Right renal cortex interstitium (tissue), 3 donors: ENCODE measurements around the gene FCAMR. TPM values are rescaled to one million over a fixed set of nuclear protein-coding genes. Genes with fewer than 3 reads are reported as not detected.

Experiments
- DNase-seq, 3 donors: peaks; one replicate each; pipeline ENCODE4 v3.0.0-alpha.2; 2013; ENCODE audit warnings: low read depth in 3 of 3, low spot score in 2 of 3
- polyA plus RNA-seq, 3 donors: library from polyadenylated mRNA; unstranded; fragments of 120-200 nt; gene quantifications; one replicate each; pipeline ENCODE4 v1.2.1, GENCODE V29; 2013; ENCODE audit not compliant: insufficient read length in 3 of 3

Gene FCAMR
- polyA plus RNA-seq, 3 donors: 5.9 to 12.5 (median 9.8) TPM

DNA sequence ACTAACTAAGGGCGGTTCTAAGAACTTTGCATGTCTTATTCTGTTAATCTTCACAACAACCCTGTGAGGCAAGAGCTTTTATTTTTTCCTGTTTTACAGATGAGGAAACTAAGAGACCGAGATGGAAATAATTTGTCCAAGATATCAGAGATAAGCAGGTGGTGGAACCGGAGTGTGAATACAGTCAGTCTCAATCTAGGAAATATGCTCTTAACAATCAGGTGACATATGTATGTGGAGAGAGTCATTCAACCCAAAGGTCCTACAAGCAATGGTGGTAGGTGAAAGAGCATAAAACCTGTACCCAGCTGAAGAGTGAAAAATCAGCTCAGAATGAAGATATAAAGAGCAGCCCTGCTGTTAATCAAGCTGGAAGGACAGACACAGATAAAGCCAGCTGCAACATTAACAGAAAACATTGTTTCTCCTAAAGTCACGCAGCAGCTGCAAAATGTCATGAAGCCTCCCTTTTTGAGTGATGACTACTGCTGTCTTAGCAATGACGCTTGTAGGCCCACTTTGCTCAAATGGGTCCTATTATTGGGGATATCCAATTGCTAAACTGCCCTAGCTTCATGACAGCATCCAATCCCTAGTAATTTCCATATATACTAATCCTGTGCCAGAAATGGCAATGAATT lies 30.5 kb upstream of the FCAMR start:
- DNase-seq: no peak

DNA sequence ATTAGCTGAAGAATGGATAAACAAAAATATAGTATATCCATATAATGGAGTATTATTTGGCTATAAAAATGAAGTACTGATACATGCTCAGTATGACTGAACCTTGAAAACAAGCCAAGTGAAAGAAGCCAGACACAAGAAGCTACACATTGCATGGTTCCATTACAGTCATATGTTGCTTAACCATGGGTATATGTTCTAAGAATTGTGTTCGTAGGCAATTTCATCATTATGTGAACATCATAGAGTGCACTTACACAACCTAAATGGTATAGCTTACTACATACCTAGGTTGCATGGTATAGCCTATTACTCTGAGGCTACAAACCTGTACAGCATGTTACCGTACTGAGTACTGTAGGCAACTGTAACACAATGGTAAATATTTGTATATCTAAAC lies 28.6 kb upstream of the FCAMR start:
- DNase-seq: no peak

DNA sequence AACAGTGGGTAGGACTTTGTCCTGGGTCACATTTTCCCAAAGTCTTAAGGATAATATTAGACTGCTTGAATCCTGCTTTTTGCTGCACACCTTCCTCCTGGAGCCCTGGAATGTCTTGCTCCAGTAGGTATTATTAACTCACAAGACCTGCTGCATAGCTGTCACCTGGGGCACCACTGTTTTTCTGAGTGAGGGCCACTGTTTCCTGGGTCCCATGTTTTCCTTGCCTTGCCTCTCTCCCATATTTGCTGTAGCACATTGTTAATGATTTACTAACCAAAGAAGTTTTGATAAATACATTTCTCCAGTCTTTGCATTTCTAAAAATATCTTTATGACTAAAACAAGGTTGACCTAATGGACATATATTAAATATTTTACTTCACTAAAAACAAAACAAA lies 22.5 kb upstream of the FCAMR start:
- DNase-seq: peak; percentile 21 to 31 (median 29)

DNA sequence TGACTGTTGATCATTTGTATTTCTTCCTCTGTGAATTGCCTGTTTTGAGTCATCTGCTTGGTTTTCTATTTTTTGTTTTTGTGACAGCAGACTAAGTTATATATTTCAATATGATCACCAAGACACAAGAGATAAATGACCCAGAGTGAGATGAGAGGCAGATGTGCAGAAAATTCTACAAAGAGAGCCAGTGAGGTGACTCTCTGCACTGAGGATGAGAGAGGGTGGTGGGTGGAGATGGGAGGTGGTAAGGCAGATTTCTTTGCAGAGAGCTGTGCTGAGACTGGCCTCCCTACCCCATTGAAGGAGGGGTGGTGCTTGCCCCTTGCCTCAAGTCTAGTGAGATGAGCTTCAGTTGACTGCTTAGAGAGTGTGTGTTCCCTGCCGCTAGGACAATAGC lies 17.6 kb upstream of the FCAMR start:
- DNase-seq: no peak

DNA sequence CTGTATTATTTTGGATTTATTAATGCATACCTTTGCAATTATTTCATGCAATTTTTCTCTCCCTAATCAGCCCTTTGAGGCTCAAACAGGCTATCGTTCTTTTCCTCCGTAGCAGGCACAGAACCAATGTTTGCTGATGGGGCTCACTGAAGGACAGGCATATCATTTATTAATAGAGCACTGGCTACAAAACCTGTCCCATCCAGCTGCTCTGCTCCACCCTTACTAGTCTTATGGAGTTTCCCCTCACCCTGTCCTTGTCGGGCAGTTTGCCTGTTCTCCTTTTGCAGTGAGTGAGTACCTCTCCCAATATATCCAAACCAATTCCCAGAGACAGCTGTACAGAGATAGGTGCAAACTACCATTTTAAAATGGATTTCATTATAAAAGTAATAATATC lies 16.6 kb upstream of the FCAMR start:
- DNase-seq: no peak

DNA sequence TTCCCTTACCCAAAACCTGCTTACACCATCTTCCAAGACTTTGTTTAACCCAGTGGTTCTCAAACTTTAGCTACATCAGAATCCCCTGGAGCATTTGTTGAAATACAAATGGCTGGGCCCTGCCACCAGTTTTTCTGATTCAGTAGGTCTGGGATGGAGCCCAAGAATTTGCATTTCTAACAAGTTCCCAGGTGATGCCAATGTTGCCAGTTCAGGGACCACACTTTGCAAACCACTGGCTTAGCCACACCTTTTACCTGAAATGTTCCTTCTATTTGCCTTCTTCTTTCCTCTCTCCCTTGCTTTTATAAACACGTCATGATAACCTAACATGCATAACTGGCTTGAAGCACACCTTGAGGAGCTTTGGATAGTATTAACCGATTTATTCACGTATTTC lies 16.1 kb upstream of the FCAMR start:
- no peak for DNase-seq

DNA sequence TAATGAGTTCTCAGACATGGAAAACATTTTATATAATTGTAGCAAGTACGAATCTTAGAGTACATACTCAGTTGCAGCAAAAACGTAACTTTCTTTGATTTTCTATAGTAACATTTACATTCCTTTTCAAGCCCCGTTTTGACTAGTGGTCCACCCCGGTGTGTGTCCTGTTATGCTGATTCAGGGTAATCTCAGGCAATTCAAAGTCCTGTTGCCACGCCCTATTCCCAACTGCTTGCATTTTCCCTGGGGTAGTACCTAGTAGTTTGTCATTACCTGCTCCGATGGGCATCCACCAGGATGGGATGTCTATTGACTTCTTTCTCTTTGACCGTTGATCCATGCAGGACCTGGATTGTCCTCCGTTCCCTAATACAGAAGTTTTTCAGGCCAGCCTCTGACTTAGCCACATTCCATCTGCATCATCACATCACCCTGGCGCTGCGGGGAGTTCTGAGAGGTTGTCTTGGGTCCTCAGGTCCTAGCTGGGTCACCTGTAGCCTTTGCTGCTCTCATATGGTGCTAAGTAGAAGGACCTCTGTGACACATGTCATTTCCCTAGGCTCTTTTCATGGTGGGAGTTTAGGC lies 15.0 kb upstream of the FCAMR start:
- DNase-seq: no peak

DNA sequence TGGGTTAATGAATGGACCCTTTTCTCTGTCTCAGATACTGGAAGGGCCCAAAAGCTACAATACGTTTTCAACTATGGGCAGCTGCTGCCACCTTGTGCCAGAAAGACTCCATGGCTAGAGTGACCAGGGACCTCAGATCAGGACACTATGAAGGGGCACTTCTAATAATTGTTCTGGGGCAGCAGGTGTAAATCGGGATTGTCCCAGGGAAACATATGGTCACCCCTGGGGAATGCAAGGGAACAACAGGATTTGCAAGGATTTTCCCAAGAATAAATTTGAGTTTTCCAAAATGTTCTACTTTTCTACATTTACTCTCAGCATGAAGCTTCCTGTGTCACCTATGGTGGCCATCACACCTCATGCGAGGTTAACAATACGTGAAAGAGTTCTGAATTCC lies 12.0 kb upstream of the FCAMR start:
- peak in 1 of 3 donors; percentile 27 for DNase-seq

DNA sequence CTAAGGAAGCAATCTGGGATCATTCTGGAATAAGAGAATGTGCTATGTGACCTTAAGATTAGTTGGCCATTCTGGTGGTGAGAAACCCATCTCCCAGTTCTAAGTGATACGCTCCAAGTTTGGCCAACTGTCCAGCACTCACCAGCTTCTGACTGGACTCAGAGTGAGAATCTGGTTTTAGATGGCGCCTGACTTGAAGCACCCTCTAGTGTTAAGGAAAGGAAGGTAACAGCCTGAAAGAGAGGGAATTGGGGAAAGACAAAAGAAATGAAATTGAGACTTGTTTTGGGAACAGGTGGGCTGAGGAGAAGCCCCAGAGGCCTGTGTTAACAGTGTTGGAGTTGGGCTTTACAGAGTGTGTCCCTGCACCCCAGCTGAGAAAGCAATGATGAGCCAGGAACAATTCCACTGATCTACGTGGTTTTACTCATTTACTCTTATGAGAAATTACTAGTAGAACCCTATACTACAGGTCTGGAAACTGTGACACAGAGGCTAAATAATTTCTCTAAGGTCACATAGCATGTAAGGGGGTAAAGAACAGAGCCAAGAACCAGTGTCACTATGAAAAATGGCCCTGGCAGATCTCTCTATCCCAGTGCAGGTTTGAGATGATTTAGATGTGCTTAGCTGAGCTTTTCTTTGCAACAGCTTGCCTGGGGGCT lies 9.3 kb upstream of the FCAMR start:
- DNase-seq: no peak

DNA sequence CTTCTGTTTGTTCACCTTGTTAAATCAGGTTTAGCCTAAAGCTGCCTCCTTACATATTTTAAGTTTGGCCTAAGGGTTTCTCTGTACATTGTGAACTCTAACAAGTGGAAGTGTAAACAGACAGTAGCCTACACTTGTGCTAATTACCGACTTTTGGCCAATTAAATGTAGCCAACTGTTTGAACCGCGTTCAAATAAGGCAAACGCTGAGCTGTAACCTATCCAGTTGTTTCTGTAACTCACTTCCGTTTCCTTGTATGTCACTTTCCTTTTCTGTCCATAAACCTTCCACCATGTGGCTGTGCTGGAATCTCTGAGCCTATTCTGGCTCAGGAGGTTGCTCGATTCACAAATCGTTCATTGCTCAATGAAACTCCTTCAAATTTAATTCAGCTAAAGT lies 8.0 kb upstream of the FCAMR start:
- no peak for DNase-seq

DNA sequence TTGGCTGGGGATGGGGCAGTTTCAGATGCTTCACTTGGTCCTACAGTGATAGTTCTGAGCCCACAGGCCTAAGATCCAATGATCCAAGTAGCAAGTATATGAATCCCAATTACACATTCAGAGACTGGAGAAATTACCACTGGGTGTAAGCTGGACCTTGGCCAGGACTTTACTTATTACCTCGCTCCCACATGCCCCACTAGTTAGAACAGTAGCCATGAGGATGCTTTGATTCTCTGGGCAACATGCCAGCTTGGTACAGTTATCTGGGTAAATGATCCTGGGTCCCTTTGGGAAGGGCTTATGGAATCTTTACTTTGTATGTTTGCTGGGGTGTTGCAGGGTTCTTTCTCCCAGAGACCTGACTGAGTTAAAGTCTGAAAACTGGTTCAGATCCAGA lies 5.0 kb upstream of the FCAMR start:
- DNase-seq: no peak

DNA sequence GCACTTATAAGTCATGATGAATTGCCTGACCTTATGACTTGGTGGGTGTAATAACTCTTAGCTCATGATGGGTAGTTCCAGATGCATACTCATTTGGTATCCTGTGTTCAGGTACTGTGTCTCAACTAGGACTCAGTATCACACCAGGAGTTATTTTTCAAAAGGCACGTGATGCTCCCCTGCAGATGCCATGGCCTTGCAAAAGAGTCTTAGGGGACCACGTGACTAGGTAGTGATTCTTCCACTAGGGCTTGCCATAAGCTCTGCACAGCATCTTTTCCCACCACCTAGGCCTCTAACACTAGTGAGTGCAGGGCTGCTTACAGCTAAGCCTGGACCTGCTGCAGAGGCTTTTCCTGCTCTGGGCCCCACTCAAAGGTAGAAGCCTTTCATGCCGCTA lies 3.9 kb upstream of the FCAMR start:
- DNase-seq: no peak

DNA sequence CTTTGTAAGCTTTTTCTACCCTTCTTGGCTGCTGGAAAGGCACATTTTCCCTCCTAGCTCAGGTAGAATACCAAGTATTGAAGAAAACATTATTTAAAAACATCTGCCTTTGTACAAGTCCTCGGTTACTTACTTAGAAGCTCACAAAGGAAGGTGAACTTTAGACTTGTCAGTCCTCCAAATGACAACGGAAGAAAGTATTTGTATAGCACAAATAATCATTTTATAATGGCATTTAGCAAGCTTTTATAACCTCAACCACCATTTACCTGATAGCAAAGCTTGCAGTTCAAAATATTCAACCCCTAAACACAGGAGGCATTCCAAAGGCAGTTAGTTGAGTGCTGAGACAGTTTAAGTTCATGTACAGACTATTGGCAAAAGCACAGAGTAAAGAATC lies 2.5 kb upstream of the FCAMR start:
- DNase-seq: no peak

DNA sequence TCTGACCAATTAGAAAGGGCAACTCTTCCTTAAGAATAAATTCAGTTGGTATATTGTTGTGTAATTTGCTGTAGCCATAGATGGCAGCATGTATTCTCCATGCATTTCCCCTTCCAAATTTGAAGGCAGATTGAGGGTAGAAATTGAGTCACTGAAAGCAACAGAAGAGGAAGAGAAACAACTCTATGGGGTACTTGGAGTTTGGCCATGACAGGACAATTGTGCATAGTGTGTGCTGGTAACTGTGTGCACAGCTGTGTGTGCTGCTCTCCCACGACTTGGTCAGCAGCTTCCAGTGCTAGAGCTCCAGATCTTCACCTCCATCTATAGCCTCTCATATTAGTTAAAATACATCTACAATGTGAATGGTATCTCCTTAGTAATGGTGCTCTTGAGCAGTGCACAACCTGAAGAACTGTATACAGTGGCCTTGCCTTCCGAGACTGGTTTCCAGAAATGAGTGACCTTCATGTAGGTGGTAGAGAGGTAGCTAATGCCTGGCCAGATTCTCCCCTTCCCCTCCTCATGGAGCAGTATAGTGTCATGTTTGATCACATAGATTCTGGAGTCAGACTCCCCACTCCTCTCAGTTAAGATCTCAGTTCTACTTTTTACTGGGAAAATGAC lies 882 bp upstream of the FCAMR start:
- DNase-seq: no peak

DNA sequence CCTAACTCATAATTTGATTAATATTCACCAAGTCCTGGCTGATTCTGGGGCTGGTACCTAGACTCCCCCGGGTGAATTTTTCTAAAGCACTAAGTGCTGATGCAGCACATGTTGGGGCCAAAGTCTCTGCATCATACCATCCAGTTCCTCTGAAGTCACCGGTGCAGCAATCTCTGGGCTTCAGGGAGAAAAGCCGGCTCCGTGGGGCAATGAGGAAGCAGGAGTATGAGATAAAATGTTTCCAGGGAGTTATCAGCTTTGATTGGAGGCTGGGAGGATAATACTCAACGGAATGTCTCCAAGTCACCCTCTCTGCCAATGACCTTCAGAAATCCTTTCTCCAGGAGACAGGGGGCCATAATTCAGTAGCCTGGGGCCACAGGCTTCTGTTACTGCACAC lies 1.2 kb downstream of the FCAMR start:
- no peak for DNase-seq

DNA sequence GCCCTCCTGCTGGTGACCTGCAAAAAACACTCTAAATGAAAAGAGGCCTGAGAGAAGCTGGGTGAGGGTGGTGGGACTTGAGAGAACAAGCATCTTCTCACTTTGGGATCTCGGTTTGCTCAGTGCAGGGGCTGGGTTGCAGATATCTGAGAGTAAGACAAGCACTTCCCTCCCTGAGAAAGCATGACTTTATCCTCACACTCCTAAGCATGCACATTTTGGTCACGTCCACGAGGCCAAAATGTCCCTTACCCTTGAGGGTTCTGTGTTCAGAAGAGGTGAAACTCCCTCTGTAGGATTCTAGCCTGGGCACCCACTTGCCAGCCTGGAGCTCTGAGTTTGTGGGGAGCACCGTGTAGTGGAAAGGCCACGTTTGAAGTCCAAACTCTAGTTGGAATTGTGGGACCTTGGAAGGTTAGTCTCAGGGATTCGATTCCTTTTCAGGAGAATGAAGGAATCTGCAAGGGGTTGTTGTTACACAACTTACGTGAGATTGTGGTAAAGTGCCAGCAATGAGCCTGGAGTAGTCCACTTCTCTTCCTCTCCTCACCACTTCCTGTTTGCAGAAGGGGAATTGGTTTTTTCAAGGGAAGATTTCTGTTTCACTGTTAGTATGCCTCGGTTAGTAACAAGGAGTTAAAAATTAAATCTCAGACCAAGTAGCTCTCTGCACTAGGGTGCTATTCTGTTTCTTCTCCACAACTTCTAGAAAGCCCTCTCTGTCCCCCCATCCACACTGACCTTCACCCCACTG lies 3.0 kb downstream of the FCAMR start:
- no peak for DNase-seq

DNA sequence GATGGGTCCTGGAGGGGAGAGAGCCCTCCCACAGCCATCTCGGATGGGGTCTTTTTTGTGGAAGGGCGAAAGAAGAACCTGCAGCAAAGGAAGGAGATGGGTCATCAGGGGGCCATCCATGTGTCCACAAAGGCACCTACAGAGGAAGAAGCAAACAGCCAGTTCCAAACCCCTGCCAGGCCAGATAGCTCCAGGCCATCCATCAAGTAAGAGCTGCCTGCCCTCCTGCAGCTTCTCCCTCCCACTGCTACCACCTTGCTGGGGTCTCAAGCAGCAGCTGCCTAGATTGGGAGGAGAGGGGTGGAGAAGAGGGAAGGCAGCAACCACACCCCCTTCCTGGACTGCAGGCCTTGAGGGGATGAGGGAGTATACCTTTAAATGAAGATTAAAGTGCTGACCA lies 4.5 kb downstream of the FCAMR start:
- DNase-seq: no peak

DNA sequence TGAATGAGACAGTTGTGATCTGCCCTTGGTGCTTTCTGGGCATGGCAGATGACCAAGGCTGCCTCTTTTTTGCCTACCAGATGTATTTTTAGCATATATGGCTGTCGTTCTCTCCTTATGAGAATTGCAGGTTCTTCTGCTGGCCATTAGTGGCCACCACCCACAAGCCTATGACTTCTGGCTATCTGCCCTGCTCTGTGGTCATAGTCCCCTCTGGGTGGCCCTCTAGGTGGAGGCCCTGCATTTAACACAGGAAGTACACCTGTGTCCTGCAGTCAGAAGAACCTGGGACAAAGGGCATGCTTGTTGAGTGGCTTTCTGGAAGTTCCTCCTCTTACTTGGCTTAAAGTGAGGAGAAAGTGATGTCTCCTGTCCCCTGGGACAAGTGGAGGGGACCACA lies 6.5 kb downstream of the FCAMR start:
- no peak for DNase-seq

DNA sequence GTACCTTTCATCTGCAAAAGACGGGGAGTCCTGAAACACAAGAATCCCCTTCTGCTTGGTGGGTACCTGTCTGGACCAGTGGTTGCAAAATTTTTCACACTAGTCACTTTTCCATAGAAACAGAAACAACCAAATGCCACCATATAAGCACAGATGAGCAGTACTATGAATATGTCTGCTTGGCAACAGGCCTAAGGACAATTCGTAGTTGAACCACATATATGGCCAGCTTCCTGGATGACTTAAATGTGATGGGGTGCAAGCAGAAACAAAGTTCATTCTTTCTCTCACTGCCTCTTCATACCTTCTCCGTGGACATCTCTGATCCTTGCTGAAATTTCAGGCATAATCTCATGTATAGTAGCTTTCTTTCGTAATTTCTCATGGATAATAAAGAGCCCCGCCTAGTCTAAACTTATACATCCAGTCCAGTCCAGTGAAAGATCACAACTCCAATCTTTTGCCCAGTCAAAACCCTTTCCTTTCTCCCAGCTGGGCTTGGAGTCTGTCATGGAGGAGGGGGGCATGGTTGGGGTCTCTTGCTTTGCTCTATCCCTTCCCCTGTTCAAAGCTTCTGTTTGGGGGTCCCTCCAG lies 7.0 kb downstream of the FCAMR start:
- DNase-seq: no peak

DNA sequence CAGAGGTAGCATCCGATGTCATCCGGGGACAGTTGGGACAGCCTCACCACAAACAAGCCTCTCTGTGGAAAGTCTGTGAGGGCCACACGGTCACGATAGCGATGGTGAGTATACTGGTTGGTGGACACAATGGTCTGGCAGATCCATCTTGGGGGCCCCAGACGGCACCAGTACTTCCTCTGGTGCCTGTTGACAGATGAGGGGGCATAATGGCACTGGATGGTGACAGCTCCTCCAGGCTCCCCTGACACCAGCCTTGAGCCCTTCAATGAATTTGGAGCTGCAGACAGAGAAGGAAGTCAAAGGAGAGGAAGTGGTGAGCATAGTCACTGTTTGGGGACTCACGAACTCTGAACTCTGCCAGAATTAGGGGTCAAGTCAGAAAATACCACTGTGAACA lies 8.0 kb downstream of the FCAMR start:
- no peak for DNase-seq

DNA sequence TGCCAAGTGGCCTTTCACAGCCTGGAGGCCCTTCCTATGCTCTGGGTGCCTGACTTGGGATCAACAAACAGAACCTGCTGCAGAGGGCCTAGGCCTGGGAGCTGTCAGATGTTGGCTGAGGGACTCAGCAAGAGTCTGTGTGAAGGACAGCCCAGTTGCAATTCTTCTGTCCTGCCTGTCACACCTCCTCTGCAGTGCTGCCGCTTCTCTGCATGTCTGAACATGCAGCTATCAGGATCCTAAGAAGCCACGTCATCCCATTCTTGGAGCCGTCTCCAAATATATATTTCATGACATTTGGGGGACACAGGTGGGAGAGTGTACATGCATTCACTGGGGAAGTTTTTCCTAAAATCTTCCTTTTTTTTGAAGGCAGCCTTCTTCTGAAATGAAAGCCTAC lies 8.6 kb downstream of the FCAMR start:
- DNase-seq: no peak
